GM21360 (cell line): Measurements from ENCODE around the gene LYPD6.

Experiments
- ATAC-seq: cut with Tn5 transposase; IDR thresholded peaks from one replicate; pipeline ENCODE4 v1.9.1; 2021; ENCODE audit warnings: mild to moderate bottlenecking, moderate library complexity; ENCODE audit not compliant: unreplicated experiment

The LYPD6 gene

GRCh38 chr2:149446748-149447147, 116.4 kb downstream of the LYPD6 start:
- ATAC-seq, result no peak

GRCh38 chr2:149448315-149448714, 117.9 kb downstream of the LYPD6 start:
- no peak for ATAC-seq

DNA sequence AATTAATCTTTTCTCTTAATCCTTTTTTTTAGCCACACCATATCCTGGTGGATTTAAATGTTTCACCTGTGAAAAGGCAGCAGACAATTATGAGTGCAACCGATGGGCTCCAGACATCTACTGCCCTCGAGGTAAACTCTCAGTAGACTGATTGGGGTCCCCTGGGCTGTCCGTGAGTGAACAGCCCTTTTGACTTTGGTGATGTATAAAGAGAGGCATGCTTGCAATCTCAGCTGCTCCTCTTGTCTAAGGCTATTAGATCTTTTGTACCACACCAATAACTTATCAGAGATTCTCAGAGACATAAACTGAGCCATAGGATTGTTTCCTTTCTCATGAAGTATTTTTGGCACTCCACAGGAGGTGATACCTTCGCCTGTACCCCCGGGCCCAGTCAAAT, 118.6 kb downstream of the LYPD6 start:
- ATAC-seq, result no peak

DNA sequence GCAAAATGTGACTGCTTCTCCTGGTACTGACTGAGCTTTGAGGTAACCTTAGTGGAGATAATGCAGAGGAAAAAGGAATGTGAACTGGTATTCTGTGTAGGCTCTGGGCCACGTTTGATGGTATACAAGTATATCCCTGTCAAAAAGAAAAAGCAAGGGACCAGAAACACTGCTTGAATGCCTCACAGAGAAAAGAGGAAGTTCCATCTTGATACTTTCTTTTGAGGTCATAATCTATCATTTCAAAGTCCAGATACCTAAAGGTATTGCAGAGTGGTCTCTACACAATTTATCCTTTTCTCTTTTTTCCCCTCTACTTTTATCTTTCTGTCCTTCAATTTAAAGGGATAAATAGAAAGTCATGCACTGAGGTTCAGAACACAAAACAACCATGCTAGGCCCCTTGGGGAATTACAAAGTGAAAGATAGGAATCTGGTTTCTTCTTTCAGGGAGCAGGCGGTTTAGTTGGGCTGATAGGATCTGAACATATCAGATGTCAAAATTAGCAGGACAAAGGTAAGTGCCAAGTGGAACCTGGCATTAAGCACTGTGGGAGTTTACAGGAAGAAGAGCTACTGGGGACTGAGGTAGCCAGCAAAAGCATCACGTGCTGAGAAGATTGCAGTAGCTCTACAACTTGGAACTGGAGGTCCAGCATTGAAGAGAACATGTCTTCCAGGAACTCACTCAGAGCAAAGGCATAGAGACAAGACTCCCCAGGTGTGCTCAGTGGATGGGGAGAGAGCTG, 121.2 kb downstream of the LYPD6 start:
- peak; percentile 68 for ATAC-seq

GRCh38 chr2:149456285-149456684, 125.9 kb downstream of the LYPD6 start:
- ATAC-seq, result no peak

GRCh38 chr2:149458502-149458901, 128.1 kb downstream of the LYPD6 start:
- no peak for ATAC-seq

- ATAC-seq, result peak; percentile 97
Measured at GRCh38 chr2:149463328-149464002, 133.1 kb downstream of the LYPD6 start.

GRCh38 chr2:149464396-149464795, 134.0 kb downstream of the LYPD6 start:
- ATAC-seq, result no peak

GRCh38 chr2:149465873-149466272, 135.5 kb downstream of the LYPD6 start:
- no peak for ATAC-seq

DNA sequence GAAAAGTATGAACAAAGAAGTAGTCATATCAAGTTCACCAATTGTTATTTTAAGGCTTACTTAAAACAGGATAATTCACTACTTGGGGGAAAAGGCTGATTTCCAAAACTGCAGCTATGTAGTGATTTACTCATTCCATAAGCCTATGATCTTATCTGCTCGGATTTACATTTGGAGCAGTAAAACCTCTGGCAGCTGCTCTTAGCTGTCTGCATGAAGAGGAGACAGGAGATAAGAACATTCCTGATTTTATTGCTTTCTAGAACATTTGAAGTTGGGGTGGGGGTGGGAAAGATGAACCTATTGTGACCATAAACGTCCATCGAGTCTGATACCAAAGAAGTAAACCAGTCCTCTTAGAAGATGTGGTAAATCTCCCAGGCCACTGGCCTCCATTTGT, 136.2 kb downstream of the LYPD6 start:
- no peak for ATAC-seq

DNA sequence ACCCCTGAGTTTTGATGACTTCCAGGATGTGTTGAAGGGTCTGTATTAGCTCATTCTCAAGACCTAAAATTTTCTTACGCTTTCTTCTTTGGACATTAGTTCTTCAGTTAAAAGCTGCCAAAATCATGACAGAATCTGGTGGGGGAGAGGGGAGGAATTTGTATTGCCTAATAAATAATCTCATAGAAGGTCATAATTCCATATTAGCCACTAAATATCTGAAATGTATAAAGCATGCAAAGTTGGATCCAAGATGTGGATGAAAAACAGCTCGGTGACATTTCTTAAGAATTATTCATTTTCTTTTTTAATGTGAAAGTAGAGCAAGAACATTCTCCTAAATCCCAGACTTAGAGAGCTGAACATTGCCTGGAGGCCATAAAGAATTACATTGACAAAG, 137.0 kb downstream of the LYPD6 start:
- no peak for ATAC-seq

GRCh38 chr2:149468636-149469035, 138.2 kb downstream of the LYPD6 start:
- ATAC-seq, result no peak

DNA sequence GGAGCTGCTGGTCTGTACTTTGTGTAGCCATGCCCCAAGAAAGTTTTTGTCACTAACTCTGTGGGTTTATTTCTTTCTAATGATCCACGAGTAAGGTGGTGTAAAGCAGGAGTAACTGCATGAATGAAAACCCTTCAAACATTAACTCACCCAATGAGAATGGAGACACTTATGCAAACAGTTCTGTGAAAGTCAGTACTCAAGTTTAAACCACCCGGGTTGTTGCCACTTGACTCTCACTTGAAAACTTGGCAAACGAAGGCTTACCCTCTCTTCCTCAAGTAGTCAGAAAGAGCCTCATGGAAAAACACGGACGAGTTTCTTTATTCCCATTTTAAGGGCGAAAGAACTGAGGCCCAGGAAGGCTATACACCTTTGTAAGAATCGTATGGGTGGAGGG, 139.7 kb downstream of the LYPD6 start:
- no peak for ATAC-seq

DNA sequence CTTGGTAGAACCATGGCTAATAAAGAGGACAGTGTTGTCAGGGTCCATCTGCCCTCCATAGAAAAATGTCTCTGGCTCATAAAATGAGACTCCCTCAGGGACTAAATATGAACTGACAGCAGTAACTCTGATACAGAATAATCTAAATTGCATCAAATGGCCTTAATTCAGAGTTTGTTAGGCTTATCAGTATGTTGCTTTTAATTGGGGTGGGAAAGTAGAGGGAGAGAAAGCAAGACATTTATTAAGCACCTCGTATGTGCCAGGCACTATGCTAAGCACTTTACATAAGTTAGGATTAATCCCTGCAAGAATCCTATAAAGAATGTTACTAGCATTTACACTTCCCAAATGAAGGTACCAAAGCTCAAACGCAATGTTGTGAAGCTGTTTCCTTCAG, 142.0 kb downstream of the LYPD6 start:
- no peak for ATAC-seq

GRCh38 chr2:149473068-149473467, 142.7 kb downstream of the LYPD6 start:
- ATAC-seq, result no peak

DNA sequence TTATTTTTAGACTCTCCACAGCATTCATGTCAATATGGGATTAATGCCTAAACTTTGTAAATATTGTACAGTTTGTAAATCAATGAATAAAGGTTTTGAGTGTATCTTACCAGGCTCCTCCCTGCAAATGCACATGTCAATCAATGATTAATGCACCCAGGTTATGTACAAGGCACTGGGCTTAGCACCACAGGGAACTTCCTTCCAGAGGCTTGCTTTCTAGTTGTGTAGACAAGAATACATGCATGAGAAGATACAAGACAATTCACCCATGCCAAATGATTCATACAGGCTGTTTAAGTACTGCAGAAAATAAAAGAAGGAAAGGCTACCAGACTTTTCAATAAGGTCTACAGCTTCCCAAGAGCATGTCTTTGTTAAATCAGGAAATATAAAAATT, 143.1 kb downstream of the LYPD6 start:
- ATAC-seq, result no peak

DNA sequence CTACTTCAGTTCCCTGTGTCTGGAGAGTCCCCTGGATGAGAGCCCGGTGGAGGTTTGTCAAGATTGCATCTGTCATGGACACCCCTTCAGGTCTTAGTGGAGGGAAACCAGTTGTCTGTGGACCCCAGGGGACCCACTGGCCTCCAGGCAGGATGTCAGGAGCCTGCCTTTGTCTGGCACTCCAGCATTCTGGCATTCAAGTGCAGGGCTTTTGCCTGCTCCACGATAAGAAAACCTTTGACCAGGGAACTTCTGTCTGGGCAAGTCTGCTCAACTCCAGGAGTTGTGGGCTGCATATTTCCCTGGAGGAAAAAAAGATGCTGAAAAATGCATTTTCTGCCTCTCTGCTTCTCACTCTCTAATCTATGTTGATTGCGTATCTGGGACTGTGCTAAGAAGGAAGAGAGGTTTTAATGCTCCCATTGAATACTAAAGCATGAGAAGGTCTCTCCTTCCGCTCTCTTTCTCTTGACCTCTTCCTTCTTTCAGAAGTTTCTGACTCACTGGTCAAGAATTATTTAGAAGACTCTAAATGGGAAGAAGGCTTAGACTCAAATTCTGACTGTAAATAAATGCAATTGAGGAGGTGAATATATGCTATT, 152.7 kb downstream of the LYPD6 start:
- no peak for ATAC-seq

- ATAC-seq, result no peak
Measured at GRCh38 chr2:149486664-149487063, 156.3 kb downstream of the LYPD6 start.

DNA sequence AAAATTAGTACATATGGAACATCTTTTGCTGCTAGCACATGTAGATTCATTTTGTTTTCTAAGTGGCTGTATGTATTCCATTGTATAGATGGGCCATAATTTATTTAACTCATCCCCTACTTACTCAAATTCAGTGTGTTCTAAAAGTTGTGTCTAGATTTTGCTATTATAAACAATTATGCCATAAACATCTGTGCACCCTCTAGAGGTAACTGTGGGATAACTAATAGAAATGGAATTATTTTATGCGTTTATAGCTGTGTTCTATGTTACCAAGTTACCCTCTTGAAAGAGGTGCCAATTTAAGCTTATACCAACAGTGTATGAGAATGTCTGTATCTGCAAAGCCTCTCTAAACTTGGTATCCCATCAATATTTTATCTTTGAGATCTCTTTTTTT, 156.8 kb downstream of the LYPD6 start:
- no peak for ATAC-seq

- ATAC-seq, result no peak
Measured at GRCh38 chr2:149488706-149489440, 158.5 kb downstream of the LYPD6 start.

GRCh38 chr2:149489452-149489851, 159.1 kb downstream of the LYPD6 start:
- no peak for ATAC-seq

DNA sequence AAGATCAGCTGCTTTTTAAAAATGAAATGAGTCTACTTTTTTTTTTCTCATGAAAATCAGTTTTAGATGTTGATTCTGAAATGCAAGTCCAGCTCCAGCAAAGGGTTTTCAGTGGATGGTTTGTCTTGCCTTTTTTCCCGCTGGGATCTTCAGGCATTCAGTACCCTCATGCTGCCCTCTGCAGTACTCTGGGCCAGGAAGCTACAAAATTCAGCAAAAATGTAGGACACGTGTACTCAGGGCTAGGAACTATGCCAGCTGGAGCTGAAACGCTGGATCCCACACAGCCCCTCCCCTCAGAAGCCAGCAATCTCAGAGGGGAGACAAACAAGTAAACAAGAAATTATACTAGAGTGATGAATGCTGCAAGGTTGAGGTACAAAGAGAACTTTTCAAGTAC, 159.9 kb downstream of the LYPD6 start:
- ATAC-seq, result no peak
